Measurements from ENCODE around the gene ROGDI.

GRCh38 chr16:4846503-4846900 is 44.1 kb upstream of the ROGDI start:
- no peak for TF ChIP-seq EP300 (IDR thresholded peaks at IDR 0.05)
- TF ChIP-seq CTCF (IDR thresholded peaks at IDR 0.05): no peak
- peak; percentile 25 for TF ChIP-seq POLR2AphosphoS5 (IDR thresholded peaks at IDR 0.05)

Measured in gastroesophageal sphincter (tissue), 3 donors.